Astrocyte of the hippocampus (primary cell): ENCODE results near the gene RFTN1.
A peak's percentile ranks its signal among the peaks of the same experiment; 100 is the strongest.

Experiments
- DNase-seq: peaks from one replicate; pipeline ENCODE4 v3.0.0; 2011; ENCODE audit warnings: low read depth, low spot score

RFTN1 gene

DNA sequence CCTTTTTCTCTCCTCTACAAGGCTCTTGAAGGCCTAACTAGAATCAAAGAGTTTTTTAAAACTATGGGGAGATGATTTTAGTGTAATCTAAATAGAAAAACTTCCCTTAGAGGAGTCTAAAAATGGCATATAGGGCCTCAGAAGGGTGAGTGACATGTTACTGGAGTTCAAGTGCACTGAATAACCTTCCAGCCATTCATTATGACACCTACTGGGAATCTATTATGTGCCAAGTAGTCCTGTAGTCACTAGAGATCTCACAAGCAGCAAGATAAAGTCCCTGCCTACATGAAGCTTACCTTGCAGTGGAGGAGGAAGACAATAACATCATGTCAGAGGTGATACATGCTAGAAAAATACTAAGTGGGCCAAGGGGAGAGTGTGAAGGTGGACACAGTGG, 152.4 kb downstream of the RFTN1 start:
- DNase-seq, result no peak

GRCh38 chr3:16359331-16359730, 154.2 kb downstream of the RFTN1 start:
- no peak for DNase-seq

DNA sequence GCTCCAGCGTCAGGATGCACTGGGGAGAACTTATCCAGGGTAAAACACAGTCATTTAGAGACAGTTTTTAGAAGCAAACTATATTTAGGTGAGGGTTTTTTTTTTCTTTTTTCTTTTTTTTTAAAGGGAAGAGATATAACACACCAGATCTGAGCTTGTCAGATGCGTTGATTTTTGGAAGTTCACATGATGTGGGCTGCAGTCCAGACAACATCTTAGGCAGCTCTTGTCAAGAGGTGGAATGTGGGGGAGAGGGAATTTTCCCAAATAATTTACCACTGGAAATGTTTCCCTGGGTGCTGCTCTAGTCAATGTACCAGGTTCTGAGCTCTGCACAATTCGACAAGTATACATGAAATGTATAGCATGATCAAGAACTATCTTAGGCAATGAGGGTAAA, 155.2 kb downstream of the RFTN1 start:
- no peak for DNase-seq

- peak; percentile 65 for DNase-seq
These were observed 156.0 kb downstream of the RFTN1 start for GRCh38 chr3:16357186-16358121.

GRCh38 chr3:16355828-16356227, 157.7 kb downstream of the RFTN1 start:
- DNase-seq, result no peak

DNA sequence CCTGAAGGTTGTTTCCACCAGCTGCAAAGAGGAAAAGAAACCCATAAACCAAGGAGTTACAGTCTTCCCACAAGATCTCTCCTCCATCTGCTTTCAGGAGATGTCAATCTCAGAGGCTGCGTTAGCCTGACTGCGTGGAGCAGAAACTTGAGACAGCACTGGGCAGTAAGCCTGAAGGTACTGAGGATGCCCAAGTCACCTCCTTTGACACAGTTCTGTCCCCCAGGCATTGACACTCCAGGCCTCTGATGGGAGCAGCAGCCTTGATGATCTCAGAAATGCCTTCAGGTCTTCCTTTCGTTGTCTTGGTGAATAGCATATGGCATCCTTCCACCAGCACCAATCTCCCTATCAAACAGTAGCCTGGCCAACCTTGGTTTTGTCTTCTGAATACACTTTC, 159.2 kb downstream of the RFTN1 start:
- no peak for DNase-seq

GRCh38 chr3:16352428-16352827, 161.1 kb downstream of the RFTN1 start:
- DNase-seq, result no peak

DNA sequence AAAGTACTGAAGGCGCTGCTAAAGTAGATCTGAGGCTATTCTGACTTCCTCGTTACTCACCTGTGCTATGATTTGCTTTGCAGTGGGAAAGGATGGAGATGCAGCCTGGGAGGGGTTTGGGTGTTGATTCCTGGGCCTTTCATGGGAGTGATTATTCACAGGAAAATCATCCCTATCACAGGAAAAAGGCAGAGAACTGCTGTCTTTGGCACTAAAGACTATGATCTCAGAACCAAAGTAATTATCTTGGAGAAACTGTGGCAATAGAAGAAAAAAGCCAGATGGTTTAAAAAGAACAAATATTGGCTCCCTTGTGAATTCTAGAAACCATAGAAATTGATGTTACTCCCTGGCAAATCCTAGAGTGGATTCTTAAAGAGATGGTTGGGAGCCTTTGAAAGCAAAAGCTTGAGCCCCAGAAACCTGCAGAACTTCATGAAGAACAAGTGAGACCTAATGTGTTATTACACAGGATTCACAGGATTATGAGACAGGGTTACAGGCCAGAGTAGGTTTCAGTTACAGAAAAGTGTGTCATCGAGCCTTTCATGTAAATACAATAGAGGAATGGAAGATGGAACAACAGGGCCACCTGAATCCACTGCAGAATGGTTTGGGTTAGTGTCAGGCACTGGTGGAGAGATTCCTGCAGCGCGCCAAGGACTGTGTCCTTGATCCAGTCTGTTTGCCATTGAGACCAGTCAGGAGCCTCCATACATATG, 162.7 kb downstream of the RFTN1 start:
- DNase-seq, result peak; percentile 20

GRCh38 chr3:16349986-16350596, 163.4 kb downstream of the RFTN1 start:
- DNase-seq, result no peak

GRCh38 chr3:16347548-16347947, 166.0 kb downstream of the RFTN1 start:
- no peak for DNase-seq

- no peak for DNase-seq
These were observed 167.0 kb downstream of the RFTN1 start for GRCh38 chr3:16346413-16347081.

DNA sequence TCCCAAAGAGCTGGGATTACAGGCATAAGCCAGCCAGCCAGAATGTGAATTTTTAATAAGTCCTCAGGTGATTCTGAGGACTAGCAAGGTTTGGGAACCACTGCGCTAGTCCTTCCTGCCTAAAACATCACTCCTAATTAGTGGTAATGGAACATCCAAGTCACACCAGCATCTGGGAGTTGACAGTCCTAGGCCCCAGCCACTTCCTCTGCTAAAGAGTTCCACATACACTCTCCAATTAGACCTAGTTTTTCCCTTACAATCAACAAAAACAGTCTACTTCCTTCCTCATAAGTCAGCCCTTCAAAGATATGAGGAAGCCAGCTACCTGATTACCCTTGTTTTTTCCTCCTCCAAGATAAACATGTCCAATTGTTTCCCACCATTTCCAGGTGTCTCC, 170.4 kb downstream of the RFTN1 start:
- DNase-seq, result no peak

GRCh38 chr3:16338999-16339398, 174.5 kb downstream of the RFTN1 start:
- DNase-seq, result peak; percentile 90

DNA sequence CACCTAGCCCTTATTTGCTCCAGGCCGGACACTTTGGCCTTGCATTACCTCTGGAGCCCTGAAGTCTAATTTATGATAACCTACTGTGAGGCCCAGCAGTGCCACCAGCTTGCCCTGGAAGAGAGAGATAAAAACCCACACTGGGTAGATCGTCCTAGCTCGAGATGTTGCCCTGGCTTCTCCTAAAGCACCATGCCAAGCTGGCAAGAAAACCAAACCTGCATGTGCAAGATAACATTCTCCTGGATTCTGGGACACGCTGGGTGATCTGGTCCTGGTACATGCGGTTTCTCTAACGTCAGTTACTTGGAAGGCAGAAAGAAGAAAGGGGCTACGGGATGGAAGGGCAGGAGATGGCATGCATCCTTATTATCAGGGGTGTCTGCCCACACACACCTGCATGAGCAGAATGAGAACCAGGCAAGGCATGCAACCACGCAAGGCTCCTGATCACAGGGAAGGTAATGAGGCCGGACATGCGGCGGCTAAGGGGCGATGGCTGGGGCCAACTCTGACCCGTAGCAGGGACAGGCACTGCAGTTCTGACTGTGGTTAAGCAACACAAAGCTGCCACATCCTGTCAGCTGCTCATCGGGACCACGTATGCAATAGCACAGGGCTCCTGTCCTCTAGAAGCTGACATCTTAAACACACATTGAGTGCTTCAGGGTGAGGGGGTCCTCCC, 175.5 kb downstream of the RFTN1 start:
- DNase-seq, result no peak

DNA sequence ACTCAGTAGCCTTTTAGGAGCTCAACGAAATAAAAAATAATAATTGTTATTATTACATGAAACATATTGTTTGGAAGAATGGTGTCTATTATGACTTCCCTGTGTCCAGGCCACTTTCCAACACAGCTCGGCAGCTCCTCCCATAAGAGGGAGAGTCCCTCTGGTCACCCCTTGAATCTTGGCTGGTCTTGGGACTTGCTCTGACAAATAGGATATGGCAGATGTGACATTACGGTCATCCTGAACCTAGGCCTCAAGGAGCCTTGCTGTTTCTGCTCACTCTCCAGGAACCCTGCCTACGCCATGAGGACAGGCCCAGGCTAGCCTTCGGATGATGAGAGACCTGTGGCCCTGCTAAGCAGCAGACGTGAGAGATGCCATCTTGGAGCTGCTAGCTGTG, 176.7 kb downstream of the RFTN1 start:
- DNase-seq, result no peak

DNA sequence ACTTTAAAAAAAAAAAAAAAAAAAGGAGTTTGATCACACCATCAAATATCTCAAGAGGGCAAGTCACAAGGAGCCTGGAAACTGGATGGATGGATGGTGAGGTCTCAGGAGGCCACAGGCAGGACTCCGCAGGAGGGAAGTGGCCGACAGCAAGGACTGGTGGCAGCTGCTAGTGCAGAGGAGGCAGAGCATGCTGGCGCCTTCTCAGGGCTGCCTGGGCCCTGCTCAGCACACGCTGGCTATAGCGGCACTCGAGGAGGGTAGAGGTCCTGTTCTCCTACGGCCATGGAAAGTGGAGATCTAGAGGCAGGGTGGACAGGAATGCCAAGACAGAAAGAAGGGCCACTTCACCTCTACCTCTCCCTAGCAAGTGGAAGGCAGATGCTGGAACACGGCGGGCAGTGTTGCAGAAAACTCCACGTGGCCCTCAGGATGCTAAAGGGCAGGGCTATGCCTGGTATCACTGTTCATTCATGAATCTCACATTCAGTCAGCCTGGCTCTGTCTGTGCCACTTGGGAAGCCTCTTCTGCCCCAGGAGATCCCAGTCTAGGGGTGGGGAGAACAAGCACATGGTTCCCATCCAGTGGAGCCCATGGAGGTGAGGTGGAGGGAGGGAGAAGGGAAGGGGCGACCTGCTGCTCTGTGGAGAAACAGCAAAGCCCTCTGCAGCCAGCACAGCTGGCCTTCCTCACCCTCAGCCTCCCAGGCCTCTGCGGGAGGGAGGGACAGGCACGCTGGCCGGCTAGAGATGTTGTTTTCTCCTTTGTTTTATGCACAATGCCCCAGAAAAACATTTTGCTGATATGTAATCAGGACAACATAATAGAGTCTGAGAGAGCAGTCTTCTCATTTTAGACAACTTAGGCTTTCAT, 177.5 kb downstream of the RFTN1 start:
- DNase-seq, result no peak

GRCh38 chr3:16335333-16335732, 178.2 kb downstream of the RFTN1 start:
- no peak for DNase-seq

GRCh38 chr3:16334909-16335308, 178.6 kb downstream of the RFTN1 start:
- peak; percentile 31 for DNase-seq

- DNase-seq, result peak; percentile 83
These were observed 180.5 kb downstream of the RFTN1 start for GRCh38 chr3:16332904-16333426.

DNA sequence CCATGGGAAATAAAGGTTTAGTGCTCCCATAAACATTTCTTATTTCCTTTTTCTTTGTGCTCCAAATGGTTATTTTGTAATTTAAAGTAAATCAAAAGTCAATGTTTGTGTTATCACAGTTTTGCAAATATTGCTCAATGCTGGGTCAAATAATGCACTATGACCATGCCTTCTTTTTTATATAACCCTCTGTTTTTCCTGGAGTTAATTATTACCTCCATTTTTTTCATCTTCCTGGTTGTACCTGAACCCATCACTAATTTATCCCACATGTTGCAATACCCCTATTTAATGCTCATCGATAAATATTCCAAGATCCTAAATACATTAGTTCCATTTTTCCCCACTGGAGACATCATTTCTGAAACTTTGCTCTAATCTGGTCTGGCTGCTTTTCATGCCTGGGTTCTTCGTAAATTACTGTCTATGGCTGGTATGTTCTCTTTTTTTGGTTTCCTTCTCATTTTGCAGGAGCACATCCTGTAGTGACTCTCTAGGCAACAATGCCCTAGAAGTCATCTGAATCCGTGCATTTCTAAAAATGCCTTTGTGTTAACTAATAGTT, 182.1 kb downstream of the RFTN1 start:
- no peak for DNase-seq
